ENCODE data around the gene FAM163B.

Gene FAM163B

DNA sequence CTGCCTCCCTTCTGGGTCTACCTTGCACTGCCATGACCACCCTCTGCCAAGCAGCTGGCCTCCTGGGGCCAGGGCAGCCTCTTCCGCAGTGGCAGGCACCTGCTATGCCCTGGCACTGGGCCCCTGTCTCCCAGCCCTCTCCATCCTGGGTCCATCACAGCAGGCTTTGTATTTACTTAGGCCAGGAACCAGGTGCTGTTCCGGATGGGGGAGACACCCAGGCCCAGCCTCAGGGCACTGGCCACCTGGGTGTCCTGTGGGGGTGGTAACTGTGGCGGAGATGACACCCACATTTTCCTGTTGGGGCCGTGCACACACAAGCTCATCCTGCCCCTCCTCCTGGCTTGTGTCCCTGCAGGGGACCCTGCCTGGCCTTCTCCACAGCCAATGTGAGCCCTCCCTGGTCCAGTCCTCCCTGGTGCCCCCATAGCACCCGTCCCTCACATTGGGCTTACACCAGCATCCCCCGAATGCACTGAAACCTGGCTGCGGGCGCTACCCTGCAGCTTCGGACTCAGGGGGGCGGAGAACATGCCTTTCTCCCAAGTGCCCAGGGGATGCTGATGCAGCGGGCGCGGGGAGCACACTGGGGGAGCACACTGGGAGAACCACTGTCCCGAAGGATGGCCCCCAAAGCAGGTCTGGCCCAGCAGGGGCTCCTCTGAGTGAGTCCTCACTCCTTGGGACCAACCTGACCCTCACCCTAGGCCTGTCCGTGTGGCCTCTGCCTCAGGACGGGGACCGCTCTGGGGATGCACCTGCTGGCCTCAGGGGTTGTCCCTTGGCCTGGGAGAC, 17.9 kb downstream of the FAM163B start:
- H3K4me3 ChIP-seq (ENCODE audit: low read depth, low read length): no peak overlapping the region
- no peak for DNase-seq (ENCODE audit: low read depth, low spot score)
- TF ChIP-seq, protein P1, sequence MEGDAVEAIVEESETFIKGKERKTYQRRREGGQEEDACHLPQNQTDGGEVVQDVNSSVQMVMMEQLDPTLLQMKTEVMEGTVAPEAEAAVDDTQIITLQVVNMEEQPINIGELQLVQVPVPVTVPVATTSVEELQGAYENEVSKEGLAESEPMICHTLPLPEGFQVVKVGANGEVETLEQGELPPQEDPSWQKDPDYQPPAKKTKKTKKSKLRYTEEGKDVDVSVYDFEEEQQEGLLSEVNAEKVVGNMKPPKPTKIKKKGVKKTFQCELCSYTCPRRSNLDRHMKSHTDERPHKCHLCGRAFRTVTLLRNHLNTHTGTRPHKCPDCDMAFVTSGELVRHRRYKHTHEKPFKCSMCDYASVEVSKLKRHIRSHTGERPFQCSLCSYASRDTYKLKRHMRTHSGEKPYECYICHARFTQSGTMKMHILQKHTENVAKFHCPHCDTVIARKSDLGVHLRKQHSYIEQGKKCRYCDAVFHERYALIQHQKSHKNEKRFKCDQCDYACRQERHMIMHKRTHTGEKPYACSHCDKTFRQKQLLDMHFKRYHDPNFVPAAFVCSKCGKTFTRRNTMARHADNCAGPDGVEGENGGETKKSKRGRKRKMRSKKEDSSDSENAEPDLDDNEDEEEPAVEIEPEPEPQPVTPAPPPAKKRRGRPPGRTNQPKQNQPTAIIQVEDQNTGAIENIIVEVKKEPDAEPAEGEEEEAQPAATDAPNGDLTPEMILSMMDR (IDR thresholded peaks at IDR 0.05; ENCODE audit: low read depth, low read length): no peak
- in situ Hi-C loops (cut with HindIII; ENCODE audit: low sequenced_read_pairs): no loop called here

DNA sequence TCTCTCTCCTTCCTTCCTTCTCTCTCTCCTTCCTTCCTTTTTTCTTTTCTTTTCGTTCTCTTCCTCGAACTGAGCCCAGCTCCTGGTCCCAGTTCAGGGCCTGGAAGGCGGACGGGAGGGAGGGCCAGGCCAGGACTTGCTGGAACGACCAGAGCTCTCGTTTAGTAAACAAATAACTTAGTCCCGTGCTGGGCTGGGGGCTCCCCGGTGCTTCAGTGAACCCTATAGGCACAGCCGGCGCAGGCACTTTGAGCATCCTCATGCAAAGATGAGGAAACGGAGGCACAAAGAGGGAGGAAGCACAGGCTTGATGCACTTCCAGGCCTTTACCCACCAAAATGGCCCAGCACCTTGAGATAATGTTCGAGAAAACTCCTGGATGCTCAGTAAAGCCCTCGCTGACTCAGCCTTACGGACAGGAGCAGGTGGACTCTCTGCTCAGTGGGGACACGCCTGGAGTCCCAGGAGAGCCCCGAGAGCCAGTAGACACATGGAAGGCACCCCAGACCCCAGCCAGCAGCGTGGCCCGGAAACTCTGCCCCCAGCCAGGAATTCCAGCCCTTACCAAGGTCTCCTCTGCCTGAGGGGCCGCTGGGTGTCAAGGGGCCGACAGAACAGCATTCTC, 18.8 kb downstream of the FAM163B start:
- DNase-seq (ENCODE audit: low read depth, low spot score): no peak
- TF ChIP-seq, protein P1 (IDR thresholded peaks at IDR 0.05; ENCODE audit: low read depth, low read length): no peak
- in situ Hi-C loops (cut with HindIII; ENCODE audit: low sequenced_read_pairs): no loop called here
- no peak overlapping the region for H3K4me3 ChIP-seq (ENCODE audit: low read depth, low read length)

DNA sequence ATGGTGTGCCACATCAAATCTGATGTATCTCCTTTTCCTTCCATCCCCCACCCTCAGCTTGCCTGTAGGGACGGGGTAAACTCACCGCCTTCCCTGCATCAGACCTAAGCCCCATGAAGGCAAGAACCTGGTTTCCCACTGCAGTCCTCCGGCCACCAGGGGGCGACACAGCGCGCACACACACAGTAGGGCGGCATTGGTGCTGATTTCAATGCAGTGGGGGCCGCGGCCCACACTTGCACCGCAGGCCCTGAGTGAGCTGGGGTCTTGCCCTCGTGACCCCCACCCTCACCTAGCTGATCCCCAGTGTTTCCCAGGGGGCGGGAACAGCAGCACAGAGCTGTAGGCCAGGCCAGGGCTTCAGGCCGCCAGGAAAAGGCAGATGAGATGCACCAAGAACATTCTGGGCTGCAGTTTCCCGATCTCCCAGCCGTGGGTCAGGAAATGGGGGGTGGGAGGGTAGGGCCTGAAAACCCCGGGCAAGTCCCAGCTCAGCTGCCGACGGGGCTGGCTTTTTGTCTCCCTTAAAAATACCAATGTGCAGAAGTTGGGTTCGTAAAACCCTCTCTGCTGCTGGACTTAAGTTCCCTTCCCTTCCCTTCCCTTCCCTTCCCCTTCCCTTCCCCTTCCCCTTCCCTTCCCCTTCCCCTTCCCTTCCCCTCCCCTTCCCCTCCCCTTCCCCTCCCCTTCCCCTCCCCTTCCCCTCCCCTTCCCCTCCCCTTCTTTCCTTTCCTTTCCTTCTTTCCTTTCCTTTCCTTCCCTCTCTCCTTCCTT, 19.5 kb downstream of the FAM163B start:
- DNase-seq (ENCODE audit: low read depth, low spot score): no peak
- H3K4me3 ChIP-seq (ENCODE audit: low read depth, low read length): no peak overlapping the region
- in situ Hi-C loops (cut with HindIII; ENCODE audit: low sequenced_read_pairs): no loop called here
- TF ChIP-seq, protein P1 (IDR thresholded peaks at IDR 0.05; ENCODE audit: low read depth, low read length): peak; percentile 43

DNA sequence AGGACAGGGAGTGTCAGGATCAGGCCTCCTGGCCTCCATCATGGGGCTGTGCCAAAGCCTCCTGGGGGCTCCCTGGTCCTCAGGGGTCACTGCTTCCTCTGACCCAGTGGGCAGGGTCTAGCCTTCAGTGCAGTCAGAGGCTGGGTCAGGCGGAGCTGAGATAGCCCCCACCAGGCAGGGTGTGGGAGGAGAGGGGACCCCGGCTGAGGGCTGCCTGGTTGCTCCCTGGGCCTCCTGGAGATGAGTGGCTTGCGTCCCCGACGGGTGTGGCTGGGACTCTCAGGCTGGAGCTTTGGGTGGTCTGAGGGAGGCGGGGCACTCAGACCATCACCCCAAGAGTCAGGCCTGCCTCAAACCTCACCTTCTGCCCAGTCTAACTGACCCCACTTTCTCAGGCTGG, 21.7 kb downstream of the FAM163B start:
- in situ Hi-C loops (cut with HindIII; ENCODE audit: low sequenced_read_pairs): no loop called here
- TF ChIP-seq, protein P1 (IDR thresholded peaks at IDR 0.05; ENCODE audit: low read depth, low read length): no peak
- H3K4me3 ChIP-seq (ENCODE audit: low read depth, low read length): no peak overlapping the region
- DNase-seq (ENCODE audit: low read depth, low spot score): no peak

DNA sequence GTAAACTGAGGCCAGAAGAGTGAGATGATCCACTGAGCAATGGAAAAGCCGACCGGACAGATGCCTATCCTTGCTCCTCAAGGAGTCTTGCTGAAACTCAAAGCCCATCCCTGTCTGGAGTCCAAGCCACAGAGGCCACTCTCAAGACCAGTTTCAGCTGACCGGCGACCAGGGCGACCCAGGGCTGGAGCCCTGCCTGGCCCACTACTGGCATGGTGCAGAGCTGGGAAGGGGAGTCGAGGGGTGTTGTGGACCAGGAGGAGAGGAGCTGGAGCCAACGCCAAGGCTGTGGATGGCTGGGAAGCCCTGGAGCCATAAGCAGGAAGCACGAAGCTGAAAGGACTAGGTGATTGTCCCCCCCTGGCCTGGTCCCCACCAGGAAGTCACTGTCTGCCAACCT, 22.1 kb downstream of the FAM163B start:
- no peak for DNase-seq (ENCODE audit: low read depth, low spot score)
- in situ Hi-C loops (cut with HindIII; ENCODE audit: low sequenced_read_pairs): no loop called here
- H3K4me3 ChIP-seq (ENCODE audit: low read depth, low read length): no peak overlapping the region
- TF ChIP-seq, protein P1 (IDR thresholded peaks at IDR 0.05; ENCODE audit: low read depth, low read length): no peak

DNA sequence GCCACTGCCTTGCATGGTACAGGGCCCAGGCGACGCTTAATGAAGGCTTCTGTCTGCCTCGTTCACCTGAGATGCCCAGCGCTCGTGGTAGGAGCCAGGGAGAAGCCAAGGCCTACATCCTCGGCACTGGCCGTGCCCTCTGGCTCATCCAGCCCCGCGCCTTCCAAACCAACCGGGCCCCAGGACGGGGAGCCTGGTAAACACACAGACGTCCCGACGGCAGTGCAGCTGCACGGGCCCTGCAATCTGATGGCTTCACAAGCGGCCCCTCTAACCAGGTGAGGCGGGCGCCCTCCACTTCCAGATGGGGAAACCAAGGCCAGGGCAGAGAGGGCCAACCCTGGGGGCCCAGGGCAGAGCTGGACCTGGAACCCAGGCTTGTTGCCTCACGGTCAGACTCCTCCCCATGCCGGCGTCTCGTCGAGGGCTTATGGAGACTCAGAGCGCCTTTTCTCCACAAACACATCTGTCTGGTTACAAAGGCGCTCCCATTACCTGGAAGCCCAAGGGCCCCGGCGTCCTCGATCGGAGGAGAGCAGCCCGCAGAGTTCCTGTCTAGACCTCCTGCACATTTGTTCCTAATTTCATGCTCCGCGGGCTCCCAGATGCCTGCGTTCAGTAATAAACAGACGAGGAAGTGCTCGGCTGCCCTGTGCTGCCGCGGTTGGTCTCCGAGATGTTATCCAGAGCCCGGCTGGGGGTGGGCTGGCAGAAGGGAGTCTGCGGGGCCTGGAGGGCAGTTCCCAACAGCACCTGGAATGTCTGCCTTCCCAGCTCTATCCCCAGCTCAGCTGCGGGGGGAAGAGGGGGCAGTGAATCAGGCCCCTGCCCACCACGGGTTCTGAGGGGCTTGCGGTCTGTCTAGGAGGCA, 23.5 kb downstream of the FAM163B start:
- no peak overlapping the region for H3K4me3 ChIP-seq (ENCODE audit: low read depth, low read length)
- TF ChIP-seq, protein P1 (IDR thresholded peaks at IDR 0.05; ENCODE audit: low read depth, low read length): no peak
- no peak for DNase-seq (ENCODE audit: low read depth, low spot score)
- in situ Hi-C loops (cut with HindIII; ENCODE audit: low sequenced_read_pairs): no loop called here
